Fibroblast of gingiva (primary cell): ENCODE measurements around the gene ADCY2.

Experiments
- DNase-seq: peaks from one replicate; pipeline ENCODE4 v3.0.0-alpha.2; 2011; ENCODE audit warnings: low read depth

Gene ADCY2

DNA sequence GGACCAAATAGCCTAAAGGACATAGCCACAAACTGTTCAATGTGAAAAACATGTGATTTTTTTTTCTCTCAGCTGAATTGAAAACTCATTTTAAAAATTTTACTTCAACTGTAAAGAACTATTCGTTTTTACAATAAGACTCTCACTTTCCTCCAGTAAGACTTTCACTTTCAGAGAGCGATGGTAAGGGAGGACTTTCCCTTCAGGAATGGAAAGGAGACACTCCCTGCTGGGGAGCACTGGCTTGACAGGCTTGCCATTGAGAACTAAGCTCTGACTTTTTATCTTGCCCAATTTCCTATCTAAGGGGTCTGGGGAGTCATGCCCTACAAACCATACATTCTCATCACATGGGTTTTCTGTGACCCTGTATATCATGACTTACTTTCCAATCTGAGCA lies 268.3 kb downstream of the ADCY2 start:
- no peak for DNase-seq

DNA sequence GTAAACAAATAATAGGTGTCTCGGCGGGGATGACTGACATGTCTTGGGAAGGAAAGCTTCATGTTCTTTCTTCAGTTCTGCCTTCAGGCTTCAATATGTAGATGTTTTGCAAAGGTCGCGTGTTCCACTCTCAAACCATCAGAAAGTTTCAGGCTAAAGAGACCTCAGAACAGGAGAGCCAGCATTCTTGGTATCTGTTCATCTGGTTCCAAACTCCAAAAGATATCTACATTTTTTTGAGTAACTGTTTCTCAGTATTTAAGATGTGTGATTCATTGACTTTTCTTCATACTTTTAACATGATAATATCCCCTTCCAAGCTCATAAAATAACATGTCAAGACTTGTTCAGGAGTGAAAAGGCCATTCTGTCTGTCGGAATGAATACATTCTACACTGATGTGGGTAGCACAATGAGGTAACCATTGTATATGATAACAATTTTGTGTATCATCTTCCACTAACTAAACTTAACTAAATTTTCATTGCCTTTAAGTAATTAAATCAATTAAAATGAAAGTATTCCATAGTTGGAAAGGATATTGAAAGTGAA lies 271.4 kb downstream of the ADCY2 start:
- DNase-seq = no peak

GRCh38 chr5:7668161-7668560 lies 272.2 kb downstream of the ADCY2 start:
- DNase-seq = no peak

DNA sequence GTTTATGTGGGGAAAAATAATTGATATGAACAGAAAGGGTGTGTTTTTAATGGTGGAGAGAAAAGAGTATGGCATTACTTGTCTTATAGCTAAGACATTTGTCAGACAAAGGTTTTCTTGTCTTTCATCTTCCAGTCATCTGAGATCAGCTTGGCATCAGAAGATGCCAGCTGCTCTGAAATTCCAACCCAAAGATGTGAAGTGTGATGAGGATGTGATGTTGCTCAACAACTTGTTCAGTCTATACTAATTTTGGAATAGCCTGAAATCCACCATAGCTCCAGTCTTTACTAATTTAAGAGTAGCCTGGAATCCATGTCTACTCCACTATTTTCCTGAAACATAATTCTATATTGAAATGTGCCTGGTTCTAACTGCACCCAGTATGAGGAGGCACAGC lies 272.7 kb downstream of the ADCY2 start:
- DNase-seq = no peak

- DNase-seq = no peak
These were observed 275.5 kb downstream of the ADCY2 start for GRCh38 chr5:7671381-7671993.

DNA sequence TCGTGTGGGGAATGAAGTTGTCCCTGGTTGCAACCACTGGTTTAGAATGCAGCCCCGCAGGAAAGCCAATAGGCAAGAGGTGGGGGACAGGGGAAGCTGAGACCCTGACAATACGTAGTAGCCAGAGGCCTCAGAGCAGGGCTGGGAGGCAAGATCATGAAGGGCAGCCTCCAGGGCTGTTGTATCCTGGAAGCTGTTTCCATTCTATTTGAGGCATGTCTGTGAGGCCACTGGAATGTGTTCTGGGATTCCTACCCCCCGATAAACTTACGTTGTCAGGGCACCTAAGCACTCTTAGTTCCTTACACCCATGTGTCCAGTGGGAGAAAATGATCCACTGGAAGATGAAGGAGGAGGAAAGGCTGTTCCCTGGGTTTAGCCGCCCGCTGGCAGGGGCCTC lies 277.7 kb downstream of the ADCY2 start:
- DNase-seq = no peak

DNA sequence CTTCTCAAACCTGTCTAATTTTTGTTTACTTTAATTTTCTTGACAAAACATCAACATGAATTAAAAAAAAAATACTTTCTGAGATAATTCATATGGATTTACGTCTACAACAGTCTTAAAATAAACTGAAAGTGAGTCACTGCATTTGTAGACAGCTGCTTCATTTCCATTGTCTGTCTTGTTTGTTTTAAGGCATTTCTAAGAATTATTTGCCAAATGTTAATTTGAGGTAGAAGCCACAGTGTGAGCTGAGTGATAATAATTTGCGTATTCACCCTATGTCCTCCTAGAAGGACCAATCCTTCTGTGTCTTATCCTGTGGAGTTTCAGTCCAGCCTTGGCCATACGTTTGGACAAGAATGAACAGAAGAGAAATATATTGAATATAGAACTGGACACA lies 280.5 kb downstream of the ADCY2 start:
- no peak for DNase-seq

- DNase-seq = no peak
These were observed 282.1 kb downstream of the ADCY2 start for GRCh38 chr5:7678030-7678429.

GRCh38 chr5:7679663-7680062 lies 283.7 kb downstream of the ADCY2 start:
- DNase-seq = no peak

- DNase-seq = no peak
These were observed 284.3 kb downstream of the ADCY2 start for GRCh38 chr5:7680260-7680659.

- no peak for DNase-seq
These were observed 286.4 kb downstream of the ADCY2 start for GRCh38 chr5:7682379-7682778.

DNA sequence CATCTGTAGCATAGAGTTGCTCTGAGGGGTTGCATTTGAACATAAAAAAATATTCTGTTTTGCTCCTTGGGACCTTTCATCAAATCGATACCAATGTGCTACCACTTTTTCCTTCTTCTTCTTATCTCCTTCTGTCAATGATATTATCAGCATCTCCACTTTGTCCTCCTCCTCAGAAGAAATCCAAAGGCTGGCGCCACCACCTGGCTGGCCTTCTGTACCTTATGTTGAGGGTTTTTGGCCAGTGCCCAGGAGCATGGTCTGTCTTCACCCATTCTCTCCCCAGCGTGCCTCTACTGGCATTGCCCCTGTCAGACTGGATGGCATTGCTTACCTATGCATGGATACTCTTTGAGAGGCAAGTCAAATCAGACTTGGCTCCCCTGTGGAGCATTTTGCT lies 287.8 kb downstream of the ADCY2 start:
- DNase-seq = no peak

GRCh38 chr5:7684826-7685225 lies 288.9 kb downstream of the ADCY2 start:
- DNase-seq = no peak

DNA sequence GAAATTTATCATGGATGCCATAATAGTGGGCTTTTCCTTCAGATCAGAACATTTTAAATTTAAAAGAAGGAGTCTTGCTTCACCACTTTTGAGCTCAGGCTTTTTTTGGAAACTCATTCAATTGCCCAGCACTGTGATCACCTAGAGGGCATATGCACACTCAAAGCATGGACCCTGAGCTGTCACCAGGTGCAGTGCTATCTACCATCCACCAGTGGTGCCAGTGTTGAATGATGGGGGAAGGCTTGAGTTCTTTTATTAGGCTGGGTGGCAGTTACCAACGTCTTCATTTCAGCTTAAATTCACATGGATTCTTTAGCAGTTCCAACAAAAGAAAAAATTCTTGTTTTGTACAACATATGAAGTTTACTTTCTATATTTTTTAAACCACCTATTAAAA lies 290.9 kb downstream of the ADCY2 start:
- no peak for DNase-seq

DNA sequence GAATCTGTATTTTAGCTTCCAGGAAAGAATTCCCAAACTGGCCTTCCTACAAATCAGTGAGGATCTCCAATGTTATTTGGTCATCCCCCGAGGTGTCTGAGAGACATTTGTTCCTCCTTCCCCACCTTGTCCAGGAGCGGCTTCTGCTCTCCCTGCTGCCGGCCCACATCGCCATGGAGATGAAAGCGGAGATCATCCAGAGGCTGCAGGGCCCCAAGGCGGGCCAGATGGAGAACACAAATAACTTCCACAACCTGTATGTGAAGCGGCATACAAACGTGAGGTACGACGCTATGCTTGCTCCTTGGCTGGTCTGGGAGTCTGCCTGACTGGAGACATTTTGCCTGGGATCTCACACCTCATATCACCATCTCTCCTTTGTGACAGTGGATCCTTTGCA lies 294.6 kb downstream of the ADCY2 start:
- DNase-seq = no peak

- DNase-seq = no peak
These were observed 309.3 kb downstream of the ADCY2 start for GRCh38 chr5:7705261-7705660.

- no peak for DNase-seq
These were observed 309.8 kb downstream of the ADCY2 start for GRCh38 chr5:7705736-7706135.

DNA sequence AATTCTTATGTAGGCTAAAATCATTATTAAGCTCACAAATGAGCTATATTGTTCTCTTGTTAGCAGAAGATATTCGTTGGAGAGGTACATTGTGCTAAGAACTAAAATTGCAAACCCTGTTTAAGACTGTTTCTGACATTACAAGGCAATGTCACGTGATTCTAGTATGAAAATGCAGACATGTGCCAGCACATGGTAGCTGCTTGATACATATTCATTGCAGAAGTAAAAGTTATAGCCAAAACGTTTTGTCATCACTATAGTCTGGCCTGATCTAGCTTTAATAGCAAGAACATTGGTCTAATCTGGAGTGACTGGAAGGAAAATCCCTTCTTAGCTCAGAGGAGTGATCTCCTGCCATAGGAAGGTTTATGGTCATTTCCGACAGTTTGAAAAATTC lies 310.3 kb downstream of the ADCY2 start:
- no peak for DNase-seq

GRCh38 chr5:7714119-7714518 lies 318.2 kb downstream of the ADCY2 start:
- DNase-seq = no peak

DNA sequence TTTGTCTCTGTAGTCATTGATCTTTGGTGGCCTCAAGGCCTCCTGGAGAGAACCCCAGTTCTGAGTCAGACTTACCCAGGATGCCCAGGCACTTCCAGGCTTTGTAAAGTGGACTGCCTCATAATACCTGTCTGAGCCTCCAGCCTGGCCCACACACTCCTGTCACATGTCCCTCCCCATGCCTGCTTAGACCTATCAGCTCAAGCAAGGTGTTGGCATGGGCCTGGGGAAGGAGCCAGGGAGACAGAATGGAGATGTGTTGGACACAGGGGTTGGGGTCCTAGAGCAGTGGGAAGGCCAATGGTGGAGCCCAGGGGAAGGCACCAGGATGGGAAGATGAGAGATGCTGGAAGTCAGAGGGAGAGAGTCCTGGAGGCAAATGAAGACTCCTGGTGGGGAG lies 318.8 kb downstream of the ADCY2 start:
- no peak for DNase-seq

GRCh38 chr5:7717691-7718090 lies 321.8 kb downstream of the ADCY2 start:
- no peak for DNase-seq

- DNase-seq = no peak
These were observed 332.1 kb downstream of the ADCY2 start for GRCh38 chr5:7728076-7728475.

- DNase-seq = no peak
These were observed 345.6 kb downstream of the ADCY2 start for GRCh38 chr5:7741415-7742065.

GRCh38 chr5:7742241-7742656 lies 346.3 kb downstream of the ADCY2 start:
- no peak for DNase-seq
